IMR-90 (cell line): Measurements from ENCODE around the gene ADGRA1. TPM values are rescaled to one million over a fixed set of nuclear protein-coding genes. Genes with fewer than 3 reads are reported as not detected.

Experiments used
- ATAC-seq: fragments of 200-7000 bp; cut with Tn5 transposase; 2 replicates; pipeline ENCODE4 v1.9.1; 2020; ENCODE audit warnings: low read depth, mild to moderate bottlenecking, moderate library complexity
- BruUV-seq: library from RNA; stranded (reverse); fragments of 400-500 nt; replicated peaks from 2 replicates; lab custom pipeline; 2021; lab: Mats Ljungman, UMichigan
- CTCF ChIA-PET: fragments of 300-600 bp; formaldehyde crosslinking; extraction: SDS; loops from one replicate; lab custom pipeline; 2021; ENCODE audit warnings: antibody characterized with exemption; lab: Yijun Ruan, JAX
- POLR2A ChIA-PET: fragments of 300-600 bp; sonication (Branson Sonifier 250); formaldehyde crosslinking; loops from one replicate; lab custom pipeline; 2022; ENCODE audit warnings: antibody characterized with exemption; ENCODE audit not compliant: unreplicated experiment; lab: Charles Lee
- DNase-seq: peaks from one replicate; pipeline ENCODE4 v3.0.0; 2013
- H2AFZ ChIP-seq: replicated peaks from 2 replicates; pipeline ENCODE3; 2013; ENCODE audit warnings: low read length, mild to moderate bottlenecking; ENCODE audit not compliant: poor library complexity
- H2AK5ac ChIP-seq: 2 replicates; pipeline ENCODE4 v1.6.1; 2013; ENCODE audit warnings: low read depth, low read length, inconsistent platforms
- H2AK9ac ChIP-seq: replicated peaks from 2 replicates; pipeline ENCODE3; 2013; ENCODE audit warnings: mild to moderate bottlenecking, low read depth, low read length, moderate library complexity; ENCODE audit not compliant: poor library complexity
- H2BK120ac ChIP-seq: 2 replicates; pipeline ENCODE4 v1.6.1; 2013; ENCODE audit warnings: low read depth, low read length, inconsistent platforms
- H2BK15ac ChIP-seq: 3 replicates; pipeline ENCODE4 v1.6.1; 2013; ENCODE audit warnings: low read depth, low read length, inconsistent platforms
- H2BK20ac ChIP-seq: 2 replicates; pipeline ENCODE4 v1.6.1; 2013; ENCODE audit warnings: low read depth, mild to moderate bottlenecking, inconsistent platforms, low read length, moderate library complexity
- H2BK5ac ChIP-seq: 2 replicates; pipeline ENCODE4 v1.6.1; 2013; ENCODE audit warnings: mild to moderate bottlenecking, low read depth, low read length, inconsistent platforms; ENCODE audit not compliant: poor library complexity, severe bottlenecking
- H3K14ac ChIP-seq: replicated peaks from 2 replicates; pipeline ENCODE4 v1.6.1; 2013; ENCODE audit warnings: low read depth, low read length, inconsistent platforms
- H3K18ac ChIP-seq: 2 replicates; pipeline ENCODE4 v1.6.1; 2013; ENCODE audit warnings: low read depth, low read length, control low read depth
- H3K23ac ChIP-seq: 2 replicates; pipeline ENCODE4 v1.6.1; 2013; ENCODE audit warnings: low read depth, low read length, inconsistent platforms
- H3K27ac ChIP-seq: 2 replicates; pipeline ENCODE4 v1.5.1; 2013; ENCODE audit warnings: mild to moderate bottlenecking, control low read depth, low read length; ENCODE audit not compliant: insufficient read depth
- H3K27me3 ChIP-seq: 2 replicates; pipeline ENCODE4 v1.6.1; 2013; ENCODE audit warnings: low read length; ENCODE audit not compliant: control insufficient read depth, insufficient read depth
- H3K36me3 ChIP-seq: 2 replicates; pipeline ENCODE4 v1.6.1; 2013; ENCODE audit warnings: low read length, mixed read lengths; ENCODE audit not compliant: control insufficient read depth, insufficient read depth
- H3K4ac ChIP-seq: 2 replicates; pipeline ENCODE4 v1.6.1; 2013; ENCODE audit warnings: low read depth, low read length, inconsistent platforms
- H3K4me1 ChIP-seq: 2 replicates; pipeline ENCODE4 v1.6.1; 2013; ENCODE audit warnings: low read length, mixed read lengths; ENCODE audit not compliant: control insufficient read depth, insufficient read depth
- H3K4me2 ChIP-seq: 2 replicates; pipeline ENCODE4 v1.6.1; 2013; ENCODE audit warnings: low read depth, mild to moderate bottlenecking, control low read depth, low read length, moderate library complexity
- H3K4me3 ChIP-seq: 2 replicates; pipeline ENCODE4 v1.5.1; 2013; ENCODE audit warnings: low read depth, mild to moderate bottlenecking, control low read depth, low read length, moderate library complexity; ENCODE audit not compliant: insufficient read depth
- H3K56ac ChIP-seq: 2 replicates; pipeline ENCODE4 v1.6.1; 2013; ENCODE audit warnings: low read length, inconsistent platforms; ENCODE audit not compliant: insufficient read depth; ENCODE audit errors: extremely low read depth
- H3K79me1 ChIP-seq, 2 experiments: 2 replicates each; pipeline ENCODE4 v1.6.1; 2013; ENCODE audit warnings: low read length in 2 of 2, inconsistent platforms in 1 of 2, low read depth in 1 of 2
- H3K9ac ChIP-seq: 2 replicates; pipeline ENCODE4 v1.6.1; 2013; ENCODE audit warnings: low read depth, low read length, control low read depth
- H3K9me1 ChIP-seq: 2 replicates; pipeline ENCODE4 v1.6.1; 2013; ENCODE audit warnings: low read length, inconsistent platforms; ENCODE audit not compliant: insufficient read depth
- H3K9me3 ChIP-seq: 2 replicates; pipeline ENCODE4 v1.6.1; 2013; ENCODE audit warnings: low read length; ENCODE audit not compliant: control insufficient read depth, insufficient read depth
- H4K20me1 ChIP-seq: 2 replicates; pipeline ENCODE4 v1.6.1; 2013; ENCODE audit warnings: low read length, inconsistent platforms; ENCODE audit not compliant: insufficient read depth
- H4K5ac ChIP-seq: 2 replicates; pipeline ENCODE4 v1.6.1; 2013; ENCODE audit warnings: mild to moderate bottlenecking, low read depth, low read length, control low read depth
- H4K8ac ChIP-seq, 2 experiments: 2 replicates each; pipeline ENCODE4 v1.6.1; 2013; ENCODE audit warnings: low read depth in 2 of 2, low read length in 2 of 2, control low read depth in 1 of 2, inconsistent platforms in 1 of 2
- H4K91ac ChIP-seq: 2 replicates; pipeline ENCODE4 v1.6.1; 2013; ENCODE audit warnings: low read depth, low read length, inconsistent platforms; ENCODE audit not compliant: insufficient read depth
- CHD1 ChIP-seq: IDR thresholded peaks from 2 replicates; pipeline ENCODE4 v1.6.1; 2012; ENCODE audit warnings: low read depth, low read length, improper control_type of control experiment
- MAFK ChIP-seq: IDR thresholded peaks from 2 replicates; pipeline ENCODE4 v1.6.1; 2012; ENCODE audit warnings: low read depth, low read length, improper control_type of control experiment
- MAZ ChIP-seq: IDR thresholded peaks from 2 replicates; pipeline ENCODE4 v1.6.1; 2012; ENCODE audit warnings: low read depth, mild to moderate bottlenecking, low read length, improper control_type of control experiment, moderate library complexity, borderline replicate concordance
- POLR2A ChIP-seq: IDR thresholded peaks from 2 replicates; pipeline ENCODE4 v1.6.1; 2012; ENCODE audit warnings: mild to moderate bottlenecking, low read depth, low read length
- RAD21 ChIP-seq: IDR thresholded peaks from 2 replicates; pipeline ENCODE4 v1.6.1; 2012; ENCODE audit warnings: low read length, improper control_type of control experiment
- RFX5 ChIP-seq: IDR thresholded peaks from 2 replicates; pipeline ENCODE4 v1.8.0; 2012; ENCODE audit warnings: low read depth, mild to moderate bottlenecking, low read length, moderate library complexity
- SMC3 ChIP-seq: fragments of 150-350 bp; IDR thresholded peaks from 2 replicates; pipeline ENCODE4 v1.6.1; 2016; ENCODE audit warnings: low read depth, mild to moderate bottlenecking, antibody characterized with exemption, low read length, moderate library complexity
- WGBS, 2 experiments: methylation state at CpG; one replicate each; pipeline versions ENCODE4 v1.1.5 to v1.1.7; 2013; ENCODE audit warnings: missing lambda C conversion rate in 2 of 2; ENCODE audit not compliant: insufficient read length in 1 of 2; ENCODE audit errors: extremely low coverage in 2 of 2; 5-methylcytosine and 5-hydroxymethylcytosine counted together
- dilution Hi-C: fragments of 300-500 bp; cut with HindIII; formaldehyde crosslinking; loops from one replicate; pipeline ENCODE4 v1.14.3; 2018; ENCODE audit warnings: low sequenced_read_pairs; ENCODE audit not compliant: unreplicated experiment
- in situ Hi-C: fragments of 300-500 bp; cut with MboI; formaldehyde crosslinking; loops from 3 replicates; pipeline ENCODE4 v1.14.3; 2019; ENCODE audit warnings: low sequenced_read_pairs, inconsistent platforms, mixed read lengths
- intact Hi-C: fragments of 100-400 bp; cut with micrococcal nuclease; formaldehyde crosslinking; loops from 2 replicates; pipeline ENCODE4 v1.10.0; 2022
- polyA plus RNA-seq, 3 experiments: library from polyadenylated mRNA; depleted of rRNA; stranded (reverse); fragments of >200 nt; gene quantifications; 2 replicates each; pipeline ENCODE4 v1.2.3, GENCODE V29; 2012; ENCODE audit warnings: low replicate concordance in 1 of 3
- total RNA-seq: library from RNA; depleted of rRNA; stranded (reverse); fragments of >200 nt; gene quantifications from 2 replicates; pipeline ENCODE4 v1.2.3, GENCODE V29; 2012
- TF ChIP-seq, protein P1 (sequence below): fragments of 150-350 bp; IDR thresholded peaks from 2 replicates; pipeline ENCODE4 v1.6.1; 2017; ENCODE audit warnings: mild to moderate bottlenecking, antibody characterized with exemption, low read length, low read depth

The ADGRA1 gene
- total and polyA plus RNA-seq, 2 of the 4 experiments (the other 2 are of a cell fraction): not detected

DNA sequence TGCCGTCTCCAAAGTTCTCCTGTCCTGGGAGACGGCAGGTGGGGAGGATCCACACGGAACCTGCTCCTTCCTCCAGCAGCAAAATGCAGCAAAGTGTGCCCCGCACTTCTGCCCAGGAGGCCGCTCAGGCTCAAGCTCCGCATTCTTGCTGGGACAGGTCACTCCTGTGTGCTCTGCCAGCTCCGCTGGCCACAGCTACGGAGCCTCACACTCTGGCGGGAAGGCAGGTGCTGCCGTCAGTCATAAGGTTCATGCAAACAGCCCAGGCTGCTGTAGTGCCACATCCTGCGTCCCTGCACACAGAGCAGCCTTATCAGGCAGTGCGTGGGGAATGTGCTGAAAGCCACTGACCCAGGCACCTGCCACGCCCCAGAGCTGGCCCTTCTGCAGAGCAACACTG, 22.4 kb downstream of the ADGRA1 start:
- no peak overlapping the region for H3K18ac ChIP-seq
- no peak overlapping the region for H3K23ac ChIP-seq
- no peak overlapping the region for H3K14ac ChIP-seq
- dilution Hi-C loops: no loop called here
- H3K4me2 ChIP-seq: no peak overlapping the region
- H3K4me3 ChIP-seq: no peak overlapping the region
- no peaks in the 10 kb centered on the region; the same call in 1 of the 2 replicates for H3K27me3 ChIP-seq
- H4K5ac ChIP-seq: no peak overlapping the region
- no peak overlapping the region for H2BK120ac ChIP-seq
- no peaks in the 10 kb centered on the region for H3K36me3 ChIP-seq
- ATAC-seq: no peak
- H2AFZ ChIP-seq: no peak overlapping the region
- no peak overlapping the region for H2BK20ac ChIP-seq
- ChIA-PET CTCF (no interaction called here), POLR2A (no interaction called here)
- no peak overlapping the region for H2AK9ac ChIP-seq
- no peak overlapping the region for H4K91ac ChIP-seq
- no peaks in the 10 kb centered on the region for H4K20me1 ChIP-seq
- no peaks in the 10 kb centered on the region for H3K9me1 ChIP-seq
- H3K9me3 ChIP-seq: peaks cover 16% of the 10 kb centered on the region
- TF ChIP-seq RFX5 (no peak), CHD1 (no peak), POLR2A (no peak), MAFK (no peak), MAZ (no peak), RAD21 (no peak), SMC3 (no peak)
- TF ChIP-seq, protein P1, sequence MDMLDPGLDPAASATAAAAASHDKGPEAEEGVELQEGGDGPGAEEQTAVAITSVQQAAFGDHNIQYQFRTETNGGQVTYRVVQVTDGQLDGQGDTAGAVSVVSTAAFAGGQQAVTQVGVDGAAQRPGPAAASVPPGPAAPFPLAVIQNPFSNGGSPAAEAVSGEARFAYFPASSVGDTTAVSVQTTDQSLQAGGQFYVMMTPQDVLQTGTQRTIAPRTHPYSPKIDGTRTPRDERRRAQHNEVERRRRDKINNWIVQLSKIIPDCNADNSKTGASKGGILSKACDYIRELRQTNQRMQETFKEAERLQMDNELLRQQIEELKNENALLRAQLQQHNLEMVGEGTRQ: no peak
- H3K56ac ChIP-seq: no peak overlapping the region
- H4K8ac ChIP-seq: no peak overlapping the region
- 47% methylated on average over 6 of the region's 13 CpGs; no CpG with 5 or more reads in 1 of the 2 experiments for WGBS, 2 experiments
- DNase-seq: no peak
- H3K4me1 ChIP-seq: no peaks in the 10 kb centered on the region
- H3K4ac ChIP-seq: no peak overlapping the region
- H2BK5ac ChIP-seq: no peak overlapping the region
- H2BK15ac ChIP-seq: no peak overlapping the region
- no peaks in the 10 kb centered on the region for H3K79me1 ChIP-seq
- H3K27ac ChIP-seq: no peak overlapping the region
- BruUV-seq: no TSS peak
- H3K9ac ChIP-seq: no peak overlapping the region
- intact Hi-C loops: no loop called here
- in situ Hi-C loops: no loop called here
- no peak overlapping the region for H2AK5ac ChIP-seq
